ENCODE results near the gene SNAPC5.
"Not testable (repeated sequence)": the region's sequence is repeated elsewhere in the genome, so short reads cannot be mapped to it uniquely, and the experiment has no call there.

Gene SNAPC5, protein sequence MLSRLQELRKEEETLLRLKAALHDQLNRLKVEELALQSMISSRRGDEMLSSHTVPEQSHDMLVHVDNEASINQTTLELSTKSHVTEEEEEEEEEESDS

DNA sequence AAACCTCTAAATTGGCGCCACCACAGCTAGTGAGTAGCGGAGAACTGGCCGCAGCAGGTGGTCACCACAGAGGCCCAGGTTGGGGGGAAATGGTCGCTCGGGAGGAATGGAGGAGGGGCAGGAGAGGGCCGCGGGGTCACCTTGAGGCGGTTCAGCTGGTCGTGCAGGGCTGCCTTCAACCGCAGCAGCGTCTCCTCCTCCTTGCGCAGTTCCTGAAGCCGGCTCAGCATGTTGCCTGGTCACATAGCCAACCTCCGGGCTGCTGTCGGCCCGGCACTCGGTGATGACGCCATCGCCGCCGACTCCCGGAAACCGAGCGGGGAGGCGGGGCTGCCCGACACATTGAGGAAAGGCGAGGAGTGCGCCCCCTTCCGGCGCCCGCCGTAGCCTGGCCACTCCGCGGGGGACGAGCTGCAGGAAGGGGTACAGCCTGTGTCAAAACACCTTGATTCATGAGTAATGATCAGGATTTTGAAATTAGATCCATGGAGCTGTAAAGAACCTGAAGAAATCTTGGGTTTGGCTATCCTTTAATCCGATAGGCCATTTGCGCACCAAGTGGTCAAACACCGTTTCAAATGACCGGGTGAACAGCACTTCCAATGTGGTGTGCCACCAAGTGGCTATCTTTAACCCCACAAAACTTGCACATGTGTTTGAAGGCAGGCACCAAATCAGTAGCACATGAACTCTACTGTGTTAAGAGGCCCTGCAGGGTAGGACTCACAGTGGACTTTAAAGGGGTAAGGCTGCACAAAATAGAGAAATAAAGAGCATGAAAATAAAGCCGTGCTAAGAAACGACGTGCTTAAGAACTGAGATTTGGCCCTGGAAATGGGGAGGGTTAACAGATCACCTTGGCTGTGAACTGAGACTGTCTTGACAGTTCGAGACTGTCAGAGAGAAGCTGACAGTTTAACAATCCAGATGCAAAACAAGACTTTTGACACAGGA lies at the start of gene SNAPC5:
Gene SNAPC5 (minus strand): TSS at position 261 of the 954 bp plus-strand sequence. CDS start 31 bp downstream, at position 230.
- DNase-seq (ENCODE audit: low read depth) = peak; percentile 96

DNA sequence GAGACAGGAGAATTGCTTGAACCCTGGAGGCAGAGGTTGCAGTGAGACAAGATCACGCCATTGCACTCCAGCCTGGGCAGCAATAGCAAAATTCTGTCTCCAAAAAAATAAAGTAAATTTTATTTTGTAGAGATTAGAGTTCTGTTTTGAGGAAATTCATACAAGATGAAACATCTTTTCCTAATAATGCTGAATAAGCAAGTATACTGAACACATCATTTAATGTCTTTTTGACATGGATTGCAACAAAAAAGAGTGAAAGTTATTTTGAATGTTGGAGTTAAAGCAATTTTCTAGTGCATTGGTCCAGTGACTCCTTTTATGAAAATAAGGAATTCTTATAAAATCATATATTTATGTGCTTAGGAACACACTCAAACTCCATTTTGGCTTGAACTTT lies 47.7 kb upstream of the SNAPC5 start:
- DNase-seq (ENCODE audit: low read depth) = no peak

DNA sequence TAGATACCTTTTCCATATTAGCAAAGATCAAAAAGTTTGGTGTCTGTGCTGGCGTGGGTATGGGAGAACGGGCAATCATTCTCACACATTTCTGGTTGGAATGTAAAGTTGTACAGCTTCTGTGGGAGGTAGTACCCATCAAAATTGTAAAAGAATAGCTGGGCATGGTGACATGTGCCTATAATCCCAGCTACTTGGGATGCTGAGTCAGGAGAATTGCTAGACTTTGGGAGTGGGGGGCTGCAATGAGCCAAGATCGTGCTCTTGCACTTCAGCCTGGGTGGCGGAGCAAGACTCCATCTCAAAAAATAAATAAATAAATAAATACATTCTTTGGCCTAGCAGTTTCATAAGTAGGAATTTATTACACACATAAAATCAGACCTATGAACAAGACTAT lies 45.3 kb upstream of the SNAPC5 start:
- DNase-seq (ENCODE audit: low read depth) = no peak

- DNase-seq (ENCODE audit: low read depth) = no peak
Measured at GRCh38 chr15:66535056-66535455, 37.5 kb upstream of the SNAPC5 start.

DNA sequence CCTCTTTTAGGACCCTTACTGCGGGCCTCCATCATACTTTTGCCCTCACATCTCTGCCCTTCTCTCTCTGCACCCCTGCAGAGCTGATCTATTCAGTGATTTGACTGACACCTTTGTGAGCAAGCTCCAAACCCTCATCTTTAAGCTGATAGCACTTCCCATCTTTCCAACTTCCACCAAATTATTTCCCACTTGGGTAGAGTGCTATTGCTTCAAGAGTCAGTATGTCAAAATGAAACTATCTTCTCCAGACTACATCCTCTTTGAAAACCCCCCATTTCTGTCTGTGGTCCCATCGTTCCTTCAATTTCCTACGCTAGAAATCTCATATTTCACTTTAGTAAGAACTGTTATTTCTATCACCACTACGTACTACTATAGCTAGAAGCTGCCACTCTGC lies 27.3 kb upstream of the SNAPC5 start:
- DNase-seq (ENCODE audit: low read depth) = no peak

GRCh38 chr15:66523926-66524325 lies 26.4 kb upstream of the SNAPC5 start:
- DNase-seq (ENCODE audit: low read depth) = no peak

- DNase-seq (ENCODE audit: low read depth) = no peak
Measured at GRCh38 chr15:66515901-66516322, 18.4 kb upstream of the SNAPC5 start.

DNA sequence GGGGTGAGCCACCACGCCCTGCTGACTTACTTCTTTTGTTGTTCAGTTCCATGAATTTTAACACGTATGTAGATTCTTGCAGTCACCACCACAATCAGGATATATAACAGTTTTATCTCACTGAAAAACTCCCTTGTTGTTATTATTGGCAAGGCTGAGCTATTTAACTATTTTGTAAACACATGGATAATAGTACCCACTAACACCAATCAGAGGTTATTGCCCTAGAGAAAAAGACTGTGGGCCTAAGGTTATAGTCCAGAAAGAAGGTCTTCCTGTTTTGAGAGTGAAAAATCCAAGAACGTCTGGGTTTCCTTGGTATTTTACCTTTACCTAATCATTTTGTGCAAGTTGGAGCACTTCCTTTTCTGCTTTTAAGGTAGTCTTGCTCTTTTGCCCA lies 17.0 kb upstream of the SNAPC5 start:
- DNase-seq (ENCODE audit: low read depth) = no peak

- no peak for DNase-seq (ENCODE audit: low read depth)
Measured at GRCh38 chr15:66508293-66508883, 10.8 kb upstream of the SNAPC5 start.

- DNase-seq (ENCODE audit: low read depth) = no peak
Measured at GRCh38 chr15:66505818-66506217, 8.3 kb upstream of the SNAPC5 start.

DNA sequence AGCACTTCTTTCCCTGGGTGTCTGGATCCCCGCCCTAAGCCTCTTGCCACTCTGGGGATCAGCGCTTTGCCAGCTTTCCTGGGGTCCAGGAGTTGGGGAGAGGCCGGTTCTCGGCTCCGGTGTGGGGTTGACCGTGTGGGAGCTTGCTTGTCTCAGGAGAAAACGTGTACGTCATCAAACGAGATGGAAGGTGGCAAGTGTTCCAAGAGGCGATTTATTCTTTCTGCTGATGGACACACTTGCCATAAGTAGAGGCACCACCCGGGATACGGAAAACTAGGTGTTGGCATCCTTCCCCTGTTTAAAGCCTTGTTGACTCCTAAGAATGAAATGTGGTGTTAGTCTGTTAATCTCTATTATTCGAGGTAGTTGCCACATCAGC lies 7.9 kb upstream of the SNAPC5 start:
- DNase-seq (ENCODE audit: low read depth) = no peak

DNA sequence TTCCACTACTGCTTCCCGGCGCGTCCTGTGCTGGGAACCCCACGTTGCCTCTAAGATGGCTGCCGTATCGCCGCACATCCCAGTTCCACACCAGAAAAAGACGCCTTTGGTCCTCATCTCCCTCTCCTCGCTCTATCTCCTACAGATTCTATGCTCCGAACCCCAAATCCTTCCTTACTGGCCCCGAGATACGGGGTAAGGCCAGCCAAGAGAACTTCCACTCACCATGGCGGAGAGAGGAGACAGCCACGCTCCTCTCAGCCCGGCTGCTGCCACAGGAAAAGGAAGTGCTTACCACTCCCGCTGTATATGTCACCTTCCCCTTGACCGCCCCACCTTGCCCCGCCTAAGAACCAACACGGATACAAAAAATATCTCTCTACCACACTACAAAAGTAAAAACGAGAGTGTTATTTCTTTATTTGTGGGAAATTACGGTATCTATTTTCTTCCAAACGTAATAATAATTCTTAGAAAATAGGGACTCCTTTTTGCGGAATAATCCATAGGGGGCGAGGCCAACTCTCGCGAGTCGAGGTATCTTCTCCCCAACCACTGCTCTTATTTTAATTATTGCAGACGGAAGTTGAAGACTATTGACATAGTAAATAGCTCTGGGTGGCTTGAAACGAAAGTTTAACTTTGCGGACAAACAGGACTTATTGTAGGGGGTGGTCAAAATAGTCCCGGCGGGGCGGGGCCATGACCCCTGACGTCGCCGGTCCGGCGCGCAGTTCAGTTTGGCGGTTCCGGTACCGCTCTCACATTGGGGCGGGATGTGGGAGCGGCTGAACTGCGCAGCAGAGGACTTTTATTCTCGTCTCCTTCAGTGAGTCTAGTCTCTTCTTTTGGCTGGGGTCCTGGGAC lies 7.2 kb upstream of the SNAPC5 start, which contains the start of the genes RPL4 and ZWILCH:
Gene RPL4 (minus strand): TSS at position 293 of the 867 bp plus-strand sequence. CDS start 65 bp downstream, at position 228.
Gene ZWILCH (plus strand): TSS at position 764 of the 867 bp plus-strand sequence. CDS start 13 bp downstream, at position 777.
- DNase-seq (ENCODE audit: low read depth) = peak; percentile 67

DNA sequence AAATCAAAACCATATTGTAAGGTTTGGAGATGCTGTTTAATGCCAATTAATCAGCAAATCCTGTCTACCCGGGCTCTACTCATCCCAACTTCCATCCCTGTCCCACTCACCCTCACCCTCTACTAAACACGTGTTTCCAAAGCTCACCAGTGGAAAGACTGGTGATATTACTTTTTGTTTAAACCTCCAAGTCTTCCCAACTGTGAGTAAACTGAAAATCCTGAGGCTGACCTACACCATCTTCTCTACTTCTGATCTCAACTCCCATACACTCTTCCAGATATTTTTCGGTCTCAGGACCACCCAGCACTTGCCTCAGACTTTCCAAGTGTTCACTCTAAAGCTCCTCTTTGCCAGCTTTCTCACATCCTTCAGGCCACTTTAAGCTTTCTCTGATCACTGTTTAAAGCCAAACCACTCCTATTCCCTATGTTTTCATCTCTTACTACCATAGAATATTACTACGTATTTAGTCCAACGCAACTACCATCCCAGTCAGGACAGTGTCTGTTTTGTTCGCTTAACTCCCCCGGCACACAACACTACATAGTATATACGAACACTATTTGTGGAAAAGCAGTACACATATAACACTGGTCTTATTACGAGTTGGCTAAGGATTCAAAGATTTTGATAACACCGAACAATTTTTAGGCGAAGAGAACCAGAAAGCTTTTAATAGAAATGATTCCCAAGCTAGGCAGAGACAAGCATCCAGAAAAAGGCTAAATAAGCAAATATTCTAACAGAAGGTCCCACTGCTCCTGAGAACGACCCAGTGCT lies 6.4 kb upstream of the SNAPC5 start:
- no peak for DNase-seq (ENCODE audit: low read depth)

- DNase-seq (ENCODE audit: low read depth) = not testable (repeated sequence)
Measured at GRCh38 chr15:66503041-66503648, 5.6 kb upstream of the SNAPC5 start.

DNA sequence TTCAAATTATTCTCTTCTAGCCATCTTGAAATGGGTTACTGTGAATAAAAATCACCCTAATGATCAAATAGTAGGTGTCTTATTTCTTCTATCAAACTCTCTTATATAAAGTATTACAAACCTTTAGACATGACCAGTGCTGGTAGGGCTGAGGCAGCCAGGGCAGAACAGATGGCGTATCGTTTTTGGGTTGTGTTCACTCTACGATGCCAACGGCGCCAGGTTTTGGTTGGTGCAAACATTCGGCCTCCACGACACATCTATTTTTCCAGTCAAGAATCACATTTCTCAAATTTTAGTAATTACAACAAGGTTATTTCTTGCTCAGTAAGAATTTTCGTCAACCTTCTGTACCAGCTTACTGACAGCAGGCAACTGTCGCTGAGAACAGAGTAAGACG lies 4.9 kb upstream of the SNAPC5 start:
- no peak for DNase-seq (ENCODE audit: low read depth)

DNA sequence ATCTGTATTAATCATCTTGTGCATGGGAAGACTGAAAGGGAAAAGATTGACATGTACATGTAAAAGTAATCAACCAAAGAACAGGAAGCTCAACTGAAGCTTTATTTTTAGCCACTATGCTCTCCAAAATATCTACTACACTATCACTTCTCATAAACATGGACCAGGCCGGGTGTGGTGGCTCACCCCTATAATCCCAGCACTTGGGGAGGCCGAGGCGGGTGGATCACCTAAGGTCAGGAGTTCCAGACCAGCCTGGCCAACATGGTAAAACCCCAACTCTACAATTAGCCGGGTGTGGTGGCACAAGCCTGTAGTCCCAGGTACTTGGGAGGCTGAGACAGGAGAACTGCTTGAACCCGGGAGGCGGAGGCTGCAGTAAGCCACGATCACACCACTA lies 2.8 kb upstream of the SNAPC5 start:
- DNase-seq (ENCODE audit: low read depth) = not testable (repeated sequence)

DNA sequence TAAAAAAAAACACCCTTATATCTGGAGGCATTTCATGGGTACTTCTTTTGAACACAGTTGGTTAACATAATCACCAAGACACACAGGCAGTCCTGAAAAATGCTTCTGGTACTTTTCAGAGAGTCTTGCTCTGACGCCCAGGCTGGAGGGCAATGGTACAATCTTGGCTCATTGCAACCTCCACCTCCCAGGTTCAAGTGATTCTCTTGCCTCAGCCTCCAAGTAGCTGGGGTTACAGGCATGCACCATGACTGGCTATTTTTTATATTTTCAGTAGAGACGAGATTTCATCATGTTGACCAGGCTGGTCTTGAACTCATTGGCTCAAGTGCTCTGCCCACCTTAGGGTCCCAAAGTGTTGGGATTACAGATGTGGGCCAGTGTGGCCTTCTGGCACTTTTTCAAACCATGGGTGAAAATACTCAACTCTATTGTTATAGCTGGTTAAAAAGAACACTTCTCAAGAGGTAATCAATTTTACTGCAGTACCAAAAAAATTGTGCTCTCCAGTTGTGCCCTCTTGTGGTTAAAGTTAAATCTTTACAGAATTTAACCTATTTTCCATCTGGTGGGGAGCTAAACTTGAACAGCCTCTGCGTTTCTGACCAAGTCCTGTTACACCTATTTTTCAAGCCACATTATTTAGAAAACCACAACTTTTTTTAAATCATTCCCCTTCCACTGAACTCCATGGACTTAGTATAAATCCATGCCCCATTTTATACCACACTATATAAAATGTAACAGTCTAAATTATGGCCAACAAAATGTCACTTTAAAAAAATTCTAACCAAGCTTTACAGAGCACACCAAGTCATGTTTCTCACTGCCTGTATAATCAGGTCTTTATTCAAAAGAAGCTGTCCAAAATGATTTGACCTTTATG lies 1.2 kb upstream of the SNAPC5 start:
- DNase-seq (ENCODE audit: low read depth) = no peak

- DNase-seq (ENCODE audit: low read depth) = no peak
Measured at GRCh38 chr15:66496951-66497501, 536 bp downstream of the SNAPC5 start.

DNA sequence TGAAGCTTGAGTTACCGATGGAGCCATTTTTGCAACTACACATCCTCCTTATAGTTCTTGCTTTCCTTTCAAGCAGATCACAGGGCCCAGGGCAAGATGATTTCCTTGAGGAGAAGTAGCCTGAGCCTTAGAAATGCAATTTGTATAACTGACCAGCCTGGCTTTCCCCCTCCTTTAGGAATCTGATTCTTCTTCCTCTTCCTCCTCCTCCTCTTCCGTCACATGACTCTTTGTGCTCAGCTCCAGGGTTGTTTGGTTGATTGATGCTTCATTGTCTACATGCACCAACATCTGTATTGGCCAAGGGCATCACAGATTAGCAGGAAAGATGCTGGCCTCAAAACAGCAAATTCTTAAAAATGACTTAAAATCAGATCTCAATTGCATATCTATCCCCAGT lies 3.3 kb downstream of the SNAPC5 start:
- no peak for DNase-seq (ENCODE audit: low read depth)

Data from stimulated activated CD4-positive, alpha-beta T cell treated with anti-CD3 and anti-CD28 coated beads, Interleukin-2, amount 100 ng/mL, for 4 hours (primary cell).